Upper lobe of left lung (tissue), 6 donors: ENCODE data around the gene DDR2. TPM values are rescaled to one million over a fixed set of nuclear protein-coding genes. Genes with fewer than 3 reads are reported as not detected.
A peak's percentile ranks its signal among the peaks of the same experiment; 100 is the strongest.

Source experiments
- ATAC-seq, 2 donors: fragments of 200-7000 bp; cut with Tn5 transposase; one replicate each; pipeline ENCODE4 v1.9.1; 2022; ENCODE audit warnings: mild to moderate bottlenecking in 2 of 2, moderate library complexity in 2 of 2; ENCODE audit not compliant: low FRiP score in 2 of 2
- DNase-seq, 2 donors: peaks; one replicate each; pipeline ENCODE4 v3.0.0-alpha.2; 2019 to 2020
- H3K27ac ChIP-seq, 4 donors: fragments of 200-600 bp; sonication (generic); one replicate each; pipeline ENCODE4 v1.5.1; 2016 to 2019
- H3K27me3 ChIP-seq, 4 donors: fragments of 200-600 bp; sonication (generic); one replicate each; pipeline ENCODE4 v1.5.1; 2017 to 2019
- H3K36me3 ChIP-seq, 4 donors: fragments of 200-600 bp; sonication (generic); one replicate each; pipeline ENCODE4 v1.5.1; 2016 to 2019
- H3K4me1 ChIP-seq, 4 donors: fragments of 200-600 bp; sonication (generic); one replicate each; pipeline ENCODE4 v1.5.1; 2018 to 2019
- H3K4me3 ChIP-seq, 4 donors: fragments of 200-600 bp; sonication (generic); one replicate each; pipeline ENCODE4 v1.5.1; 2017 to 2019; ENCODE audit warnings: mild to moderate bottlenecking in 2 of 4, moderate library complexity in 1 of 4
- H3K9me3 ChIP-seq, 4 donors: fragments of 200-600 bp; sonication (generic); one replicate each; pipeline ENCODE4 v1.5.1; 2018 to 2019
- EP300 ChIP-seq, 4 donors: sonication (generic); formaldehyde crosslinking; IDR thresholded peaks; one replicate each; pipeline ENCODE4 v1.5.1; 2017; ENCODE audit warnings: antibody characterized with exemption in 4 of 4, control low read depth in 2 of 4
- POLR2A ChIP-seq, 4 donors: fragments of 450-650 bp; IDR thresholded peaks; one replicate each; pipeline ENCODE4 v1.5.1; 2016 to 2017; ENCODE audit warnings: antibody characterized with exemption in 4 of 4, mild to moderate bottlenecking in 2 of 4
- POLR2AphosphoS5 ChIP-seq, 2 donors: sonication (generic); formaldehyde crosslinking; IDR thresholded peaks; one replicate each; pipeline ENCODE4 v1.5.1; 2017; ENCODE audit warnings: antibody characterized with exemption in 2 of 2
- WGBS, 2 donors: methylation state at CpG; one replicate each; pipeline ENCODE4 v1.1.5; 2017 to 2018; 5-methylcytosine and 5-hydroxymethylcytosine counted together
- total RNA-seq, 6 donors: library from RNA; depleted of rRNA in 4 of 6; stranded (reverse); fragments of >200 nt in 4 of 6; gene quantifications; one replicate each; pipeline versions ENCODE4 v1.1.0 to v1.2.1, GENCODE V29; 2016 to 2021
- TF ChIP-seq, protein P1 (sequence below), 6 experiments: fragments of 450-650 bp in 4 of 6; fragments of 200-600 bp in 2 of 6; sonication (generic) in 2 of 6; IDR thresholded peaks; one replicate each; pipeline ENCODE4 v1.5.1; 2016 to 2019; ENCODE audit warnings: antibody characterized with exemption in 6 of 6
- donor health status: DM: no; HTN: no; CAD: no; lungs with moderate emphysema.
- donor health status: DM: no; HTN: yes; CAD: no; lungs with severe emphysema.

DDR2 gene
- total RNA-seq, 6 donors from 2014 or later = 10.5 to 53.3 (median 23.0) TPM

DNA sequence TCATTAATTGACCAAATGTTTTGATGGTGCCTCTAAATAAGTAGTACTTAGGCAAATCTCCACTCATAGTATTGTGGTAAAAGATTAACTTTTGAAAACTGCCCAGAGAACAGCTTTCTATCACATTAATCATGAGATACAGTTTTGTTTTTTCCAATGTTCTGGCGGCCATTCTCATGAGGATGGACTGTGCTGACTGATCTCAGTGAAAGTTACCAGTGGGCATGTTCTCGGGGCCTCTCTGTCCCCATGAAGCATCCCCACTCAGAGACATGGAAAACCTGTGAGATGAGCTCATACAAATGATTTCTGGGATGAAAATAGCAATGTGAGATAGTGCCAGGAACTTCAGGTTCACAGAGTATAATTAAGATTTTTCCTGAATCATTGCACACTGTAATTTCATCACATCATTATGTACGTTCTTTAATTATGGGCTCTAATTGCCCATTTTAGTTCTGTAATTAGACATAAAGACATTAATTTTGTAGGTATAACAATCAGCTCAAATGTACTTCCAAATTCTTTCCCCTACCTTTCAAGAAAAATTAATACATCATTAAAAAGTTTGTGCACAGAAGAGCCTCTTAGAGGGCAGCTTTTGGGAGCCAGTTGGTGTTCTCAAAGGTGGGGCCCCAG is 40.5 kb downstream of the DDR2 start:
- Histone ChIP-seq H3K4me1 (no peaks in the 10 kb centered on the region), H3K9me3 (no peaks in the 10 kb centered on the region), H3K27ac (no peak overlapping the region), H3K27me3 (no peaks in the 10 kb centered on the region), H3K36me3 (no peaks in the 10 kb centered on the region), H3K4me3 (no peak overlapping the region)
- ATAC-seq (peak in 1 of 2 donors; percentile 57), DNase-seq (no peak)
- WGBS, 2 donors = 78 to 89% methylated on average over 3 of the region's 3 CpGs
- TF ChIP-seq POLR2A (IDR thresholded peaks at IDR 0.05) (no peak), EP300 (IDR thresholded peaks at IDR 0.05) (no peak), POLR2AphosphoS5 (IDR thresholded peaks at IDR 0.05) (no peak)
- TF ChIP-seq, protein P1, sequence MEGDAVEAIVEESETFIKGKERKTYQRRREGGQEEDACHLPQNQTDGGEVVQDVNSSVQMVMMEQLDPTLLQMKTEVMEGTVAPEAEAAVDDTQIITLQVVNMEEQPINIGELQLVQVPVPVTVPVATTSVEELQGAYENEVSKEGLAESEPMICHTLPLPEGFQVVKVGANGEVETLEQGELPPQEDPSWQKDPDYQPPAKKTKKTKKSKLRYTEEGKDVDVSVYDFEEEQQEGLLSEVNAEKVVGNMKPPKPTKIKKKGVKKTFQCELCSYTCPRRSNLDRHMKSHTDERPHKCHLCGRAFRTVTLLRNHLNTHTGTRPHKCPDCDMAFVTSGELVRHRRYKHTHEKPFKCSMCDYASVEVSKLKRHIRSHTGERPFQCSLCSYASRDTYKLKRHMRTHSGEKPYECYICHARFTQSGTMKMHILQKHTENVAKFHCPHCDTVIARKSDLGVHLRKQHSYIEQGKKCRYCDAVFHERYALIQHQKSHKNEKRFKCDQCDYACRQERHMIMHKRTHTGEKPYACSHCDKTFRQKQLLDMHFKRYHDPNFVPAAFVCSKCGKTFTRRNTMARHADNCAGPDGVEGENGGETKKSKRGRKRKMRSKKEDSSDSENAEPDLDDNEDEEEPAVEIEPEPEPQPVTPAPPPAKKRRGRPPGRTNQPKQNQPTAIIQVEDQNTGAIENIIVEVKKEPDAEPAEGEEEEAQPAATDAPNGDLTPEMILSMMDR (IDR thresholded peaks at IDR 0.05) = no peak

- no peak for TF ChIP-seq EP300 (IDR thresholded peaks at IDR 0.05)
- no peak for TF ChIP-seq POLR2AphosphoS5 (IDR thresholded peaks at IDR 0.05)
- TF ChIP-seq, protein P1 (IDR thresholded peaks at IDR 0.05) = no peak
- no peak for TF ChIP-seq POLR2A (IDR thresholded peaks at IDR 0.05)
- no peak for ATAC-seq
- no peaks in the 10 kb centered on the region for H3K36me3 ChIP-seq
- WGBS, 2 donors = 88 to 94% methylated on average over 2 of the region's 2 CpGs
- H3K27ac ChIP-seq = no peak overlapping the region
- H3K4me3 ChIP-seq = no peak overlapping the region
- H3K4me1 ChIP-seq = no peaks in the 10 kb centered on the region
- H3K9me3 ChIP-seq = no peaks in the 10 kb centered on the region
- H3K27me3 ChIP-seq = no peaks in the 10 kb centered on the region
- DNase-seq = no peak
Observed at GRCh38 chr1:162674034-162674608, 41.9 kb downstream of the DDR2 start.

DNA sequence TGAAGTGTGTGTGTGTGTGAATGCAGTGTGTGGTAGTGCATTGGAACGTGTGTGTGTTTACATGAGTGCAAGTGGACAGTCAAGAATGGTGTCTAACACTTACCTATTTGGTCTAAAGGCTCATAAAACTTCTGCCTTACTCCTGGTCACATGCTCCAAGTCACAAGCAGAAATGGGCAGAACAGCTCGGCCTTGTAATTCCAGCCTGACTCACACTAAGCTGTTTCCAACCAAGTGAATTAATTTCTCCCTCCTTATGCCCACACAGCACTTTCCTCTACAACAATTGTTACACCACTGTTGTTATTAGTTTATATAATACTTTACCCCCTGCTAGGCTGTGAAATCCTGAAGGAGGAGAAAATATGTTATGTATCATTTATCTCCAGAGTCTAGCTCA is 43.8 kb downstream of the DDR2 start:
- DNase-seq = no peak
- Histone ChIP-seq H3K4me3 (no peak overlapping the region), H3K9me3 (no peaks in the 10 kb centered on the region), H3K27me3 (no peaks in the 10 kb centered on the region), H3K36me3 (no peaks in the 10 kb centered on the region), H3K27ac (peak overlapping the region in 1 of 4 donors; percentile 38), H3K4me1 (no peaks in the 10 kb centered on the region)
- TF ChIP-seq EP300 (IDR thresholded peaks at IDR 0.05) = no peak
- TF ChIP-seq, protein P1 (IDR thresholded peaks at IDR 0.05) = no peak
- TF ChIP-seq POLR2A (IDR thresholded peaks at IDR 0.05) = no peak
- no peak for TF ChIP-seq POLR2AphosphoS5 (IDR thresholded peaks at IDR 0.05)
- no peak for ATAC-seq
- WGBS, 2 donors = 68% methylated on average over 2 of the region's 2 CpGs

DNA sequence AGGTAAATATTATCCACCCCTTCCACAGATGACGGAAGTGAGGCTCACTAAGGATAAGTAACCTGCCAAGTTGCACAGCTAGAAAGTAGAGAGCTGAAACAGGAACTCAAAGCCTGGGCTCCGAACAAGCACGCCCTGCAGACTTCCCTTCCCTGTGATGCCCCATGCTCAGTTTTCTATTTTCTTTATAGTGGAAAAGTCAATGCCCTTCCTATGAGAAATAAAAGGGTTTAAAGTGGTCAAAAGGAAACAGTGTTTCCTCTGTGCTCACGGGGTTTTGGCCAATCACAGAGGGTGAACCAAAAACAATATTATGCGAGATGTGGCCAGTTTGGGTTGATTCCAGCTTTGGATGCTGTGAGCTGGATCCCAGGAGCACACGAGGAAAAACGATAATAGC is 44.5 kb downstream of the DDR2 start:
- DNase-seq = no peak
- Histone ChIP-seq H3K4me1 (peaks cover 0 to 1% (median 0%) of the 10 kb centered on the region in 4 donors), H3K4me3 (no peak overlapping the region), H3K9me3 (no peaks in the 10 kb centered on the region), H3K27ac (no peak overlapping the region), H3K36me3 (no peaks in the 10 kb centered on the region), H3K27me3 (no peaks in the 10 kb centered on the region)
- ATAC-seq = no peak
- WGBS, 2 donors = 75% methylated on average over 7 of the region's 7 CpGs
- no peak for TF ChIP-seq POLR2A (IDR thresholded peaks at IDR 0.05)
- no peak for TF ChIP-seq EP300 (IDR thresholded peaks at IDR 0.05)
- no peak for TF ChIP-seq POLR2AphosphoS5 (IDR thresholded peaks at IDR 0.05)
- TF ChIP-seq, protein P1 (IDR thresholded peaks at IDR 0.05) = no peak
